Activated naive CD4-positive, alpha-beta T cell treated with anti-CD3 and anti-CD28 coated beads for 36 hours (primary cell): ENCODE measurements around the gene FSTL4. TPM values are rescaled to one million over a fixed set of nuclear protein-coding genes. Genes with fewer than 3 reads are reported as not detected.

Experiments used
- CTCF ChIA-PET: fragments of 350-600 bp; sonication (Branson Sonifier 250); formaldehyde crosslinking; loops from one replicate; lab custom pipeline; 2021; ENCODE audit warnings: antibody characterized with exemption; lab: Charles Lee
- DNase-seq: peaks from one replicate; pipeline ENCODE4 v3.0.0-alpha.2; 2020
- H3K27ac Mint-ChIP-seq: one replicate; pipeline ENCODE4 v1.8.0; 2021; ENCODE audit warnings: mild to moderate bottlenecking, mixed read lengths
- H3K27me3 Mint-ChIP-seq: one replicate; pipeline ENCODE4 v1.8.0; 2021; ENCODE audit warnings: low read depth, mixed read lengths
- H3K36me3 Mint-ChIP-seq: one replicate; pipeline ENCODE4 v1.8.0; 2021; ENCODE audit warnings: low read depth, mixed read lengths
- H3K4me1 Mint-ChIP-seq: one replicate; pipeline ENCODE4 v1.8.0; 2021; ENCODE audit warnings: low read depth, mixed read lengths
- H3K4me3 Mint-ChIP-seq: one replicate; pipeline ENCODE4 v1.8.0; 2021; ENCODE audit warnings: mild to moderate bottlenecking, moderate library complexity, mixed read lengths
- H3K9me3 Mint-ChIP-seq: one replicate; pipeline ENCODE4 v1.8.0; 2021; ENCODE audit warnings: mixed read lengths
- intact Hi-C: fragments of 100-400 bp; cut with micrococcal nuclease; formaldehyde crosslinking; loops from one replicate; pipeline ENCODE4 v1.15.1; 2023
- total RNA-seq, 2 experiments: library from RNA; stranded (reverse); gene quantifications; one replicate each; pipeline ENCODE4 v1.2.3, GENCODE V29; 2021

FSTL4 gene
- total RNA-seq, 2 experiments from 2014 or later = 0.29 to 0.30 TPM

GRCh38 chr5:133253671-133254070 lies 358.7 kb downstream of the FSTL4 start:
- intact Hi-C loops = no loop called here
- H3K36me3 Mint-ChIP-seq = no peaks in the 10 kb centered on the region
- no peak overlapping the region for H3K4me3 Mint-ChIP-seq
- H3K27ac Mint-ChIP-seq = no peak overlapping the region
- no peaks in the 10 kb centered on the region for H3K27me3 Mint-ChIP-seq
- CTCF ChIA-PET = no interaction called here
- no peaks in the 10 kb centered on the region for H3K4me1 Mint-ChIP-seq
- DNase-seq = no peak
- no peaks in the 10 kb centered on the region for H3K9me3 Mint-ChIP-seq

- no peak overlapping the region for H3K4me3 Mint-ChIP-seq
- DNase-seq = no peak
- intact Hi-C loops = no loop called here
- no peaks in the 10 kb centered on the region for H3K36me3 Mint-ChIP-seq
- no peak overlapping the region for H3K27ac Mint-ChIP-seq
- no peaks in the 10 kb centered on the region for H3K27me3 Mint-ChIP-seq
- no peaks in the 10 kb centered on the region for H3K9me3 Mint-ChIP-seq
- H3K4me1 Mint-ChIP-seq = no peaks in the 10 kb centered on the region
- CTCF ChIA-PET = no interaction called here
Observed at GRCh38 chr5:133253070-133253469, 359.3 kb downstream of the FSTL4 start.

DNA sequence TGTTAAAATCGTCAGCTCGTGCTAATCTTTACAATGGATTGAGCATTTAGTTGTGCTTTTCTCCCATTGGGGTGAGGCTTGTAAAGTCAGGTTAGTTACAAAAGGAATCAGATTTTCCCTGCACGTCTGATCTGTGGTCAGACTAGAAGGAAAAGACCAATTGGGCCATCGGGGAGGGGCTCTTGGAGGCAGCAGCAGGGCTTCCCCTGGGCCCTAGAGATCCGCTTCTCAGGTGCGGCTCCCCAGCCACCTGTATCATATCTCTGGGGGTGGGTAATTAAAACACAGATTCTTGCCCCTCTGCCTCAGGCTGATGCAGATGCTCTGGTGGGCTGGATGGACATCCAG lies 360.2 kb downstream of the FSTL4 start:
- Mint-ChIP-seq H3K4me3 (no peak overlapping the region), H3K27ac (no peak overlapping the region), H3K9me3 (no peaks in the 10 kb centered on the region), H3K27me3 (no peaks in the 10 kb centered on the region), H3K4me1 (no peaks in the 10 kb centered on the region), H3K36me3 (no peaks in the 10 kb centered on the region)
- DNase-seq = no peak
- CTCF ChIA-PET = no interaction called here
- intact Hi-C loops = no loop called here

- no peaks in the 10 kb centered on the region for H3K36me3 Mint-ChIP-seq
- no peaks in the 10 kb centered on the region for H3K4me1 Mint-ChIP-seq
- no peaks in the 10 kb centered on the region for H3K27me3 Mint-ChIP-seq
- H3K27ac Mint-ChIP-seq = no peak overlapping the region
- H3K4me3 Mint-ChIP-seq = no peak overlapping the region
- CTCF ChIA-PET = interaction anchor here (1.6 kb wide), 1 partner anchor 141 kb away, joined by 3 read pairs; no protein-coding TSS in a partner anchor
- H3K9me3 Mint-ChIP-seq = no peaks in the 10 kb centered on the region
- intact Hi-C loops = no loop called here
- DNase-seq = no peak
Observed at GRCh38 chr5:133251296-133252132, 360.8 kb downstream of the FSTL4 start.

DNA sequence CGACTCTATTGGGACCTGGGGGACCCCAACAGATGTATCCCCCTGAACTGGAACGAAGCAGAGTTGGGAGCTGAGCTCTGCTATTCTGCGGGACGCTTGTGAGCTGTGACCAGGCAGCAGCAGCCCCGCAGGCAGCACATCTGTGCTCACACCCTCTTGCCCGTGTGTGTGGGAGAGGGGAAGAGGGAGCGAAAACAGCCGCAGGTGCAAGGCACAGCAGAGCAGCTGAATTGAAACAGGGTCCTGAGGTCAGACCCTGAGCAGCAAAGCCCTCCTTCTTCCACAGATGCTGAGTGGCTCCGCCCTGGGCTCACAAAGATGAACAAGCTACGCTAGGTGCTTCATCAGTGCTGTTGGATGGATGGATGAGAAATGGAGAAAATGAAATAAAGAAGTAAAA lies 361.8 kb downstream of the FSTL4 start:
- H3K4me3 Mint-ChIP-seq = no peak overlapping the region
- no peaks in the 10 kb centered on the region for H3K9me3 Mint-ChIP-seq
- H3K4me1 Mint-ChIP-seq = peaks cover under 1% of the 10 kb centered on the region
- intact Hi-C loops = no loop called here
- H3K27me3 Mint-ChIP-seq = no peaks in the 10 kb centered on the region
- DNase-seq = no peak
- CTCF ChIA-PET = interaction anchor here (1.6 kb wide), 1 partner anchor 140 kb away, joined by 3 read pairs; no protein-coding TSS in a partner anchor
- H3K36me3 Mint-ChIP-seq = no peaks in the 10 kb centered on the region
- H3K27ac Mint-ChIP-seq = no peak overlapping the region

GRCh38 chr5:133249593-133249992 lies 362.7 kb downstream of the FSTL4 start:
- no peaks in the 10 kb centered on the region for H3K27me3 Mint-ChIP-seq
- intact Hi-C loops = loop anchor here (5.0 kb wide), 1 partner anchor 137 kb away; no protein-coding TSS in a partner anchor

DNA sequence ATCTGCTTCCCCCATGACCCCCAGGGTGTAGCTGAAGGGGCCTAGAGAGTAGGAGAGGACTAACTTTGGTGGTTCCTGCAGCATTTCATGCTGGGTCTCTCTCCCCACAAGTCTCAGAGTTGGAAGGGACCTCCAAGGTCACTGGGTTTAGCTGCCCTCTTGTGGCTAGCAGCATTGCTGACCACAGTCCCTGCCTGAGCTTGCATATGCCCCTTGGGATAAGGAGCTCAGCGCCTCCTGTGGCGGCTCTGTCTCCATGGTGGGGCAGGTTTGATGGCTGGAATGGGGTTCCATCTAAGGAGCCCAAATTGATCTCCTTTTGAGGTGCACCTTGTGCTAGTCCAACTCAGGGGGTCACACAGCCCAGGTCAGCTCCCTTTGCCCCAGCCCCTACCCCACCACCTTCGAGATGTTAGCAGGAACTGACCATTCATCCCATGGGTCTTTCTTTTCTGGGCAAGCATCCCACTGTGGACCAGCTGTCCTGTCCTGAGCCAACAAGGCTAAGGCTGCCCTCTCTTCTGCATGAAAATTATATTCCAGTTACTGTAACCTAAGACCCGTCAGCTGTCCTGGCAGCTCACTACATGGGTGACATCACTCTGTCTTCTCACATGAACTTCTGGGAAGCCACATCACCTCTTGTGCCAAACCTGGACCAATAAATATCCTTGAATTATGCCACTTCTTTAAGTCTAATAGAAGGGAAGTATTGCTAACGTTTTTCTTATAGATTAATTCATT lies 364.3 kb downstream of the FSTL4 start:
- no peak overlapping the region for H3K4me3 Mint-ChIP-seq

More at GRCh38 chr5:133249593-133249992, 362.7 kb downstream of the FSTL4 start:
- no peak overlapping the region for H3K27ac Mint-ChIP-seq
- H3K36me3 Mint-ChIP-seq = no peaks in the 10 kb centered on the region
- CTCF ChIA-PET = no interaction called here
- H3K4me1 Mint-ChIP-seq = peaks cover 3% of the 10 kb centered on the region
- no peaks in the 10 kb centered on the region for H3K9me3 Mint-ChIP-seq
- no peak overlapping the region for H3K4me3 Mint-ChIP-seq
- no peak for DNase-seq

DNA sequence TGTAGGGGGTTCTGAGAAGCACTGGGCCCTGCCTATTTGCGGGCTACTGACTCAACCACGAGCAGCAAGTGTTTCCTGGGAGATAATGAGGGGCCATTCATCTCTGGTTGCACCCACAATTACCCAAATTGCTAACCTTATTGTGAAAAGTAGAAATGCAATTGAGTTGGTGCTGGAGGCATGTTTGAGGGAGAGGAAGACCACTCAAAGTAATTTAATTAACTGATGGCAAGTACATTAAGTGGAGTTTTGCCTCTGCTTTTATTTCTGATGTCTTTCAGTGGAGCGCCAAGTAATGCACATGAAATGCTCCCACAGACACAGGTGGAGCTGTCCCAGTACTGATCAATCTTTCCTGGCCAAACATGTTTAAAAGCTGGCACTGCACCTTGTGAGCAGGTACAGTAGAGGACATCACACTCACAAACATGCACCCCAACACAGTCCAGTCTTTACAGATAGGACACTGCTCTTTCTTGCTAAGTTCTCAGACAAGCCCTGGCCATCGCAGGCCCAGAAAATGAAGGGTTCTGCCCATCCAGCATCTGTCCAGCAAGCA lies 365.1 kb downstream of the FSTL4 start:
- H3K36me3 Mint-ChIP-seq = no peaks in the 10 kb centered on the region
- H3K9me3 Mint-ChIP-seq = no peaks in the 10 kb centered on the region
- CTCF ChIA-PET = no interaction called here
- no peak for DNase-seq
- no peak overlapping the region for H3K27ac Mint-ChIP-seq
- H3K4me1 Mint-ChIP-seq = peaks cover 9% of the 10 kb centered on the region
- H3K27me3 Mint-ChIP-seq = no peaks in the 10 kb centered on the region
- intact Hi-C loops = loop anchor here (5.0 kb wide), 1 partner anchor 135 kb away; no protein-coding TSS in a partner anchor
- no peak overlapping the region for H3K4me3 Mint-ChIP-seq

More for the DNA sequence above, 364.3 kb downstream of the FSTL4 start:
- H3K9me3 Mint-ChIP-seq = no peaks in the 10 kb centered on the region
- peaks cover 9% of the 10 kb centered on the region for H3K4me1 Mint-ChIP-seq
- no peak for DNase-seq
- CTCF ChIA-PET = interaction anchor here (0.6 kb wide), 1 partner anchor 1822 kb away, joined by 4 read pairs; no protein-coding TSS in a partner anchor
- H3K36me3 Mint-ChIP-seq = no peaks in the 10 kb centered on the region
- H3K27ac Mint-ChIP-seq = no peak overlapping the region
- intact Hi-C loops = loop anchor here (5.0 kb wide), 1 partner anchor 136 kb away; no protein-coding TSS in a partner anchor
- H3K27me3 Mint-ChIP-seq = no peaks in the 10 kb centered on the region

- Mint-ChIP-seq H3K9me3 (no peaks in the 10 kb centered on the region), H3K4me1 (peaks cover 9% of the 10 kb centered on the region), H3K36me3 (no peaks in the 10 kb centered on the region), H3K27ac (no peak overlapping the region), H3K27me3 (no peaks in the 10 kb centered on the region), H3K4me3 (no peak overlapping the region)
- DNase-seq = no peak
- intact Hi-C loops = loop anchor here (5.0 kb wide), 1 partner anchor 134 kb away; no protein-coding TSS in a partner anchor
- CTCF ChIA-PET = no interaction called here
Observed at GRCh38 chr5:133246376-133247150, 365.8 kb downstream of the FSTL4 start.

- peaks cover 9% of the 10 kb centered on the region for H3K4me1 Mint-ChIP-seq
- H3K36me3 Mint-ChIP-seq = no peaks in the 10 kb centered on the region
- CTCF ChIA-PET = no interaction called here
- H3K9me3 Mint-ChIP-seq = no peaks in the 10 kb centered on the region
- H3K4me3 Mint-ChIP-seq = no peak overlapping the region
- H3K27me3 Mint-ChIP-seq = no peaks in the 10 kb centered on the region
- H3K27ac Mint-ChIP-seq = no peak overlapping the region
- no peak for DNase-seq
- intact Hi-C loops = loop anchor here (5.0 kb wide), 1 partner anchor 134 kb away; no protein-coding TSS in a partner anchor
Observed at GRCh38 chr5:133246053-133246370, 366.3 kb downstream of the FSTL4 start.

GRCh38 chr5:133245191-133246052 lies 366.9 kb downstream of the FSTL4 start:
- CTCF ChIA-PET = no interaction called here
- no peaks in the 10 kb centered on the region for H3K36me3 Mint-ChIP-seq
- H3K4me1 Mint-ChIP-seq = peaks cover 14% of the 10 kb centered on the region
- peak; percentile 64 for DNase-seq
- H3K27me3 Mint-ChIP-seq = no peaks in the 10 kb centered on the region
- H3K4me3 Mint-ChIP-seq = no peak overlapping the region
- intact Hi-C loops = loop anchor here (5.0 kb wide), 1 partner anchor 133 kb away; no protein-coding TSS in a partner anchor
- no peak overlapping the region for H3K27ac Mint-ChIP-seq
- no peaks in the 10 kb centered on the region for H3K9me3 Mint-ChIP-seq
